ENCODE data around the gene SATB1.

The SATB1 gene

DNA sequence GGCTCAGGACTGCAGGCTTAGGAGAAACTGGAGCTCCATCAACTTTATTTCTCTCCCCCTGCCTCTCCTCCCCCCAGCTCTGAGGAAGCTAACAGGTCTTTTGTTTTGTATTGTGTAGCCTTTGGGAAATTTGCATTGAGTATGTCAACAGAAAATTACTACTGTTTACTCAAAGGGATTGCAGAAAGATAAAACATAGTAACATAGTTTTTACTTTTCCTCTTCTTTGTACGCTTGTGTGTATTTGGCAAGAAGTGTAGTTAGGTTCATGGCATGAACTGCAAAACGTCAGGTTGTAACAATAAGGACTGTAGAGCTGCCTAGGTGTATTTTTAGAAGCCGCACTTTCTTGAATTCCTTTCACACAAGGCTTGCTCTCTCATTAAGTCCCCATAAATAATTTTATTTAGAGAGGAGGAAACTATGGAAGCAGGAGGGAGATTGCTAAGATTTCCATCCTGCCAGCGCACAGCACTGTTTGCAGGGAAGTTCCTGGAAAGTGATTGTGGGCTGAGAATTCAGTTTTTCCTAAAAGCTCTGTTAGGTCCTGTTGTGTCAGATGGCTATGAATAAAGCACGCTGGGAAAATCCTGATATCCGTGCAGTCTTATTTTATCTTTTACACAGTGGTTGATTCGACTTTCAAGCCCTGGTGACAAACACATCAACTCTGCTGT, 21.1 kb upstream of the SATB1 start:
- TF ChIP-seq, protein P1, sequence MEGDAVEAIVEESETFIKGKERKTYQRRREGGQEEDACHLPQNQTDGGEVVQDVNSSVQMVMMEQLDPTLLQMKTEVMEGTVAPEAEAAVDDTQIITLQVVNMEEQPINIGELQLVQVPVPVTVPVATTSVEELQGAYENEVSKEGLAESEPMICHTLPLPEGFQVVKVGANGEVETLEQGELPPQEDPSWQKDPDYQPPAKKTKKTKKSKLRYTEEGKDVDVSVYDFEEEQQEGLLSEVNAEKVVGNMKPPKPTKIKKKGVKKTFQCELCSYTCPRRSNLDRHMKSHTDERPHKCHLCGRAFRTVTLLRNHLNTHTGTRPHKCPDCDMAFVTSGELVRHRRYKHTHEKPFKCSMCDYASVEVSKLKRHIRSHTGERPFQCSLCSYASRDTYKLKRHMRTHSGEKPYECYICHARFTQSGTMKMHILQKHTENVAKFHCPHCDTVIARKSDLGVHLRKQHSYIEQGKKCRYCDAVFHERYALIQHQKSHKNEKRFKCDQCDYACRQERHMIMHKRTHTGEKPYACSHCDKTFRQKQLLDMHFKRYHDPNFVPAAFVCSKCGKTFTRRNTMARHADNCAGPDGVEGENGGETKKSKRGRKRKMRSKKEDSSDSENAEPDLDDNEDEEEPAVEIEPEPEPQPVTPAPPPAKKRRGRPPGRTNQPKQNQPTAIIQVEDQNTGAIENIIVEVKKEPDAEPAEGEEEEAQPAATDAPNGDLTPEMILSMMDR (conservative IDR thresholded peaks at IDR 0.05), result no peak
- H3K27ac ChIP-seq, result peak overlapping the region; percentile 68

DNA sequence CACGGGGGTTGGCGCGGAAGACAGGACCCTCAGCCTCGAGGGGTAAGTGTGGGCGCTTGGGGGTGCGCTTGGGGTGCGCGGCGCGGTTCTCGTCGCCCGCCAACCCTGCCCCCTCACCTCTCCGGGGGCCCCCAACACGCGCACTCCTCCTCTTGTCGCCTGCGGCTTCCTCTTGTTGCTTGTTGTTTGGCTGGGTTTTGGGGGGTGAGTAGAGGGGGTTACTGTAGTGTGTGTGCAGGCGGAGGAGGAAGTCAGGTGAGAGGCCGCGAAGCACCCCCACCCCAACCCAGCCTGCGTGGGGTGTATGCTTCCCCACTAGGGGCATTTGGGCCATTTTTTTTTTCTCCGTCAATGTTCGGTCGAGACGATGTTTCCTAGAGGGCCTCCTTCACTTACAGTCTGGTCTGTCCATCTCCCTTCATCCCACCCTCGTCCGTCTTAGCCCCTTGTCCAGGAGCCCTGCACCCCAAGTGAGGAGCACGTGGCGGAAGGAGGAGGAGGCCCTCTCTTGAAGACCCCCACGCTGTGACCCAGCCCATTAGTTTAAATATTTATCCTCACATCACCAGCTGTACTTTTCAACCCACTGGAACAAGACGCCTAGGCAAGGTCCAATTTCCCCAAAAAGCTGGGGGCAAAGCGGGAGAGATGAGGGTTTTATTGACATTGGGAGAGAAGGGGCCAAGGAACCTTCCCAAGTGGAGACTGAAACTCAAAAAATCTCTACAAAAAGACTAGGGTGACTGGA, 20.4 kb upstream of the SATB1 start:
- H3K27ac ChIP-seq, result peak overlapping the region; percentile 68
- TF ChIP-seq, protein P1 (conservative IDR thresholded peaks at IDR 0.05), result peak; percentile 51

DNA sequence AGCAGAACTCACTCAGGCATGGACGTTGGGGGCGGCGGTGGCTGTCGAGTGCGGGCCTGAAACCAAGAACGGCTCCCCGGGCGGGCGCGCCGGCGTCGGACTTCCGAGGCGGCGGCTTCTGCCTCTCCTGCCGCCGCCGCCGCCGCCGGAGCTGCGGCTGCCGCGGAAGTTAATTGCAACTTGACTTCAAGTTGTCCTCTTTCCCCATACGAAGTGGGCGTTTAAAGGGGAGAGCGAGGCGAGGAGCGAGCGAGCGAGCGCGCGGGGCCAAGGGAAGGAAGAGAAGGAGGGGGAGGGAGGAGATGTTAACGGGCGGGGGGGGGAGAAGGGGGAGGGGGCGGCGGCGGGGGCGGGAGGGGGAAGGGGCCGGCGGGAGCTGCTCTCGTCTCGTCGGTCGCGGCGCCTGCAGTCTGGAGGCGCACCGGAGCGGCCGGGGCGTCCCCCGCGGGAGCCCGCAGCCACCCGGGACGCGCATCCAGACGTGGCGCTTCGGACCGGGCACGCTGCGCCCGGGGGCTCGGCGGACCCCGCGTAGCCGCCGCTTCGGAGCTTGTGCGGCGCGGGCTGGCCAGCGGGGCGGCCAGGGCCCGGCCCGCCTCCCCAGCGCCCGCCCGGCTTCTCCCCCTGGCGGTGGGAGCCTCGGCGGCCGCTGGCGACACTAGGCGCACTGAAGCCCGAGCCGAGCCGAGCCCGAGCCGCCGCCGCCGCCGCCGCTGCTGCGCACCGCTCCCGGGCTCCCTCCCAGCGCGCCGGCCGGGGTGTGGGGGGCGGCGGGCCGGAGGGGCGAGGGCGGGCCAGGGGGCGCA, 19.7 kb upstream of the SATB1 start:
- TF ChIP-seq, protein P1 (conservative IDR thresholded peaks at IDR 0.05), result peak; percentile 76
- peak overlapping the region; percentile 68 for H3K27ac ChIP-seq

DNA sequence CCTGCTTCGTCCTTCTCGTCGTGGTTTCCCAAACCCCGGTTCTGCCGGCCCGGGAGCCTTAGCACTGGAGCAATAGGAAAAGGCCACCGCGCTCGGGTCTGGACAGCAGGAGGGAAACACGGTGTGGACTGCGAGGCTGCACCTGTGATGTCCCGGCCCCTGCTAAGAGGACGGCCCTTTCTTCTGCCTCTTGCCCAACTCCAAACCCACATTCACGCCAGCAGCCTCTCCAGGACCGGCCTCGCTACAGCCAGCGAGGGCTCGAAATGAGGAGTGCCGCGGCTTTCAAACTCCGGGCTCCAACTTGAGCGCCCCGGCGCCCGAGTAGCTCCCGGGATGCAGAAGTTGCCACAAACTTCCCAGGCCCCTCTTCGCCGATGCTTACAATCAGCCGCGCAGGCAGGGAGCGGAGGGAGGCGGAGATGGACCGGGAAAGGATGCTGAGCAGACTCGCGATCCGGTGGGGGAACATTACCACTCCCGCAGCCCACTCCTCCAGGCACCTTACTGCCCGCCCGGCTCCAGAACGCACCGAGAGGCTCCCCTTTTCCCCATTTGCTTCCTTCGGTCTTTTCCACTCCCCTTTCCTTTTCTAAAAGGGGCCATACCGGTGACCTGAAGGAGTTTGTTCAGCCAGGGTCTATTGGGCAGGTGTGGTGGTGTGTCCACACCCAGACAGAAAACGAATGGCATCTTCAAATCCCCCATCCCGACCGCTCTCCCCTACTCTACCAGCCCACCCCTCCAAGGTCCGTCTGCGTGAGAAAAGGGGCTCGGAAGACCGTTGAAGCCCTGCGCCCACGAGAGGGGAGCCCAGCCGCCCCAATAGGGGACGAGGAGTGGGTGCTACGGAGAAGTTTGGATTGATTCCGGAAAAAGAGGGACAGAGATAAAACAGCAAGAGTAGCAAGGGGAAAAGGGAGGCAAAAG, 18.8 kb upstream of the SATB1 start:
- TF ChIP-seq, protein P1 (conservative IDR thresholded peaks at IDR 0.05), result no peak
- peak overlapping the region; percentile 68 for H3K27ac ChIP-seq

DNA sequence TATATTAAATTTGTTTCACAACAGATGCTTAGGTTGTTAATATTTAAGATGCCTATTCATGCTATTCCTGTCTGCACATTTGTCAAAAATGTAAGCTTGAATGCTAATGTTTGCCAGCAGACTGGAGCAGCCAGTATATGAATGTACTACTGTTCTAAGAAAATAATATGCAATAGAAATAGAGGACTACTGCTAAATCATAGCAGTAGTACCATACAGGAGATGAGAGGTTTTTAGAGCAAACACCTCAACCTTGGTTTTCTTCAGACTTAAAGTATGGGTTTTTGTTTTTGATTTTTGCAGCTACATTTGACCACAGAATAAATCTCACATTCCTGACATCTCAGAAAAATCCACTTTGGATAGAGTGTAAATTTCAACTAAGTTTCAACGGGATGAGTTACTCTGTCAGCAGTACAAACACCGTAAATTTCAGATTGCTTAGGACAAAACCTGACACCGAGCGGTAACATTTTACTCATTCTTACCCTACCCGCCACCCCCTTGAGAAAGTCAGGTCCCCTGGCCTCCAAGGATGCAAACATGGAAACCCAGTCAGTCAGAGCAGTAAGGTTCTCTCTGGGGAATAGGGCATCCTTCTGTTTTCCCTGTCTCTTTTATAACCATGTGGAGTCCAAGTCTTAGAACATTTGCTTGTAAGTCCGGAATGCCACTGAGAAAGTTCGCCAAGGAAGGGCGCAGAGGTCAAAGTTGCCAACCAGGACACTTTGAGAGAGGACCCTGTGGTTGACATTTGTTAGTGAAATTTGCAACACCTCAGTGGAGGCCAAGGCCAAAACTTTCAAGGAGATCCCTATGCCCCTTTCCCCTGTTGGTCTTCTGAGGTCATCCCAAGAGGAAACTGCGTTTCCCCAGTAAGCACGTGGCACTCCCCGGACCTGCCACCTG, 17.9 kb upstream of the SATB1 start:
- no peak overlapping the region for H3K27ac ChIP-seq
- TF ChIP-seq, protein P1 (conservative IDR thresholded peaks at IDR 0.05), result no peak

DNA sequence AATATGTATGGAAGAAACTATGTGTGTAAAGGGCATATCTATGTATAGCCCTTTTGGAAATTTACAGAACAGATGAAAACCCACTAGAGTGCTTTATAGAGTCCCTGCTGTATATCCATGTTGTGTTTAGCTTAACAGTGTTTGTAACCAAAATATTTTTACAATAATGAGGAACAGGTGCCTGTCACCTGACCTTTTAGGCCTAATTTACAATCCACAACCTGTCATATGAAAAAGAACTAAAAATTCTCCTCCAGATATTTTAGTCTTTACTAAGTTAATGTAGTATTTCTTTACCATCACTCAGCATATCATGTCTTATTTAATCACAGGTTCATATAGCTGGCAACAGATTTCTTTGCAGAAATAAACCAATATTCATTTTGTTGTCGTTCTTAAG, 16.4 kb upstream of the SATB1 start:
- TF ChIP-seq, protein P1 (conservative IDR thresholded peaks at IDR 0.05), result no peak
- no peak overlapping the region for H3K27ac ChIP-seq

Data from VCaP (cell line).